Panc1 (cell line): ENCODE data around the gene CCDC157. TPM values are rescaled to one million over a fixed set of nuclear protein-coding genes. Genes with fewer than 3 reads are reported as not detected.
"Not testable (repeated sequence)": the region's sequence is repeated elsewhere in the genome, so short reads cannot be mapped to it uniquely, and the experiment has no call there.

Source experiments
- ATAC-seq: fragments of 200-7000 bp; cut with Tn5 transposase; 2 replicates; pipeline ENCODE4 v1.9.1; 2020; ENCODE audit warnings: mild to moderate bottlenecking, moderate library complexity
- BruUV-seq: library from RNA; stranded (reverse); fragments of 400-500 nt; replicated peaks from 2 replicates; lab custom pipeline; 2021; lab: Mats Ljungman, UMichigan
- CTCF ChIA-PET: fragments of 300-600 bp; sonication (Branson Sonifier 250); formaldehyde crosslinking; loops from one replicate; lab custom pipeline; 2022; ENCODE audit warnings: antibody characterized with exemption; lab: Charles Lee
- POLR2A ChIA-PET: fragments of 300-600 bp; sonication (Branson Sonifier 250); formaldehyde crosslinking; loops from one replicate; lab custom pipeline; 2022; ENCODE audit warnings: antibody characterized with exemption; lab: Charles Lee
- DNase-seq: peaks from one replicate; pipeline ENCODE4 v3.0.0-alpha.2; 2010; ENCODE audit warnings: low read depth, low spot score
- H3K27ac ChIP-seq: 2 replicates; pipeline ENCODE4 v1.5.1; 2011; ENCODE audit warnings: mild to moderate bottlenecking, low read length, inconsistent platforms
- H3K27me3 ChIP-seq: fragments of 200-500 bp; sonication (Bioruptor generic); 2 replicates; pipeline ENCODE4 v1.6.0; 2014; ENCODE audit warnings: low read length, inconsistent platforms; ENCODE audit not compliant: control insufficient read depth, insufficient read depth
- H3K36me3 ChIP-seq: fragments of 200-500 bp; sonication (Bioruptor generic); 2 replicates; pipeline ENCODE4 v1.5.1; 2014; ENCODE audit warnings: inconsistent platforms, mild to moderate bottlenecking, low read length, moderate library complexity; ENCODE audit not compliant: control insufficient read depth, insufficient read depth
- H3K4me1 ChIP-seq: 2 replicates; pipeline ENCODE4 v1.5.1; 2011; ENCODE audit warnings: inconsistent platforms, mild to moderate bottlenecking, low read length, moderate library complexity; ENCODE audit not compliant: control insufficient read depth, insufficient read depth
- H3K4me3 ChIP-seq, 2 experiments: 2 replicates each; pipeline ENCODE4 v1.5.1; 2011 to 2012; ENCODE audit warnings: low read depth in 2 of 2, low read length in 2 of 2, mild to moderate bottlenecking in 2 of 2, inconsistent platforms in 1 of 2, moderate library complexity in 1 of 2
- H3K9me3 ChIP-seq: fragments of 200-500 bp; sonication (Bioruptor generic); 2 replicates; pipeline ENCODE4 v1.5.1; 2014; ENCODE audit warnings: low read depth, mild to moderate bottlenecking, inconsistent platforms, low read length, moderate library complexity; ENCODE audit not compliant: control insufficient read depth, insufficient read depth
- CTCF ChIP-seq: fragments of 450-650 bp; IDR thresholded peaks from 2 replicates; pipeline ENCODE4 v1.5.1; 2017; ENCODE audit warnings: mild to moderate bottlenecking
- POLR2AphosphoS5 ChIP-seq: IDR thresholded peaks from 2 replicates; pipeline ENCODE4 v1.6.1; 2012; ENCODE audit warnings: mild to moderate bottlenecking, low read depth, low read length, moderate library complexity
- REST ChIP-seq, 2 experiments: IDR thresholded peaks; 2 replicates each; pipeline ENCODE4 v1.6.1; 2011 to 2012; ENCODE audit warnings: low read depth in 2 of 2, control low read depth in 1 of 2, low read length in 1 of 2, mild to moderate bottlenecking in 1 of 2, moderate library complexity in 1 of 2; ENCODE audit not compliant: insufficient read depth in 1 of 2
- SIN3A ChIP-seq: IDR thresholded peaks from 2 replicates; pipeline ENCODE4 v1.6.1; 2012; ENCODE audit warnings: low read depth, mild to moderate bottlenecking, low read length, moderate library complexity, borderline replicate concordance; ENCODE audit not compliant: insufficient read depth
- TCF7L2 ChIP-seq: IDR thresholded peaks from 2 replicates; pipeline ENCODE4 v1.6.1; 2011; ENCODE audit warnings: mild to moderate bottlenecking, low read depth, low read length, inconsistent platforms
- in situ Hi-C: cut with HindIII; loops from 2 replicates; pipeline ENCODE4 v1.10.0; 2016; ENCODE audit warnings: low sequenced_read_pairs, low pct_unique_long_range_greater_than_20kb
- intact Hi-C: fragments of 100-400 bp; cut with micrococcal nuclease; formaldehyde crosslinking; loops from one replicate; pipeline ENCODE4 v1.10.0; 2022; ENCODE audit not compliant: unreplicated experiment
- total RNA-seq: library from RNA; stranded (reverse); gene quantifications from one replicate; pipeline ENCODE4 v1.2.1, GENCODE V29; 2021; ENCODE audit not compliant: unreplicated experiment

Gene CCDC157
- total RNA-seq, 1 experiment from 2014 or later = 2.1 TPM

GRCh38 chr22:30400159-30400558, 43.4 kb downstream of the CCDC157 start:
- CTCF ChIA-PET = no interaction called here
- no peaks in the 10 kb centered on the region for H3K36me3 ChIP-seq
- H3K27ac ChIP-seq = no peak overlapping the region
- H3K27me3 ChIP-seq = no peaks in the 10 kb centered on the region
- DNase-seq = no peak
- no peaks in the 10 kb centered on the region for H3K9me3 ChIP-seq
- TF ChIP-seq SIN3A (no peak), REST (IDR thresholded peaks at IDR 0.05; ENCODE audit: insufficient read depth in 1 of 2, low read depth in 2 of 2, low read length in 1 of 2) (no peak)
- H3K4me3 ChIP-seq = no peak overlapping the region
- 0 out of 2 replicates have a peak, but pooled peaks cover 8% of the 10 kb centered on the region for H3K4me1 ChIP-seq
- ATAC-seq = no peak
- intact Hi-C loops = no loop called here
- no TSS peak for BruUV-seq
- POLR2A ChIA-PET = no interaction called here
- in situ Hi-C loops = no loop called here

GRCh38 chr22:30401024-30401423, 44.2 kb downstream of the CCDC157 start:
- H3K27me3 ChIP-seq, H3K36me3 ChIP-seq, intact Hi-C loops, BruUV-seq, ATAC-seq, H3K9me3 ChIP-seq, in situ Hi-C loops, H3K4me3 ChIP-seq, H3K4me1 ChIP-seq, DNase-seq, CTCF ChIA-PET, H3K27ac ChIP-seq, POLR2A ChIA-PET: not testable (repeated sequence)

GRCh38 chr22:30402028-30402765, 45.4 kb downstream of the CCDC157 start:
- TF ChIP-seq POLR2AphosphoS5 (no peak), CTCF (no peak), TCF7L2 (no peak), SIN3A (no peak), REST (IDR thresholded peaks at IDR 0.05; ENCODE audit: insufficient read depth in 1 of 2, low read depth in 2 of 2, low read length in 1 of 2) (no peak)
- Histone ChIP-seq H3K36me3 (no peaks in the 10 kb centered on the region), H3K27ac (no peak overlapping the region), H3K27me3 (no peaks in the 10 kb centered on the region), H3K9me3 (no peaks in the 10 kb centered on the region), H3K4me1 (0 out of 2 replicates have a peak, but pooled peaks cover 8% of the 10 kb centered on the region), H3K4me3 (no peak overlapping the region)
- in situ Hi-C loops (no loop called here), intact Hi-C loops (no loop called here)
- ATAC-seq = no peak
- no TSS peak for BruUV-seq
- POLR2A ChIA-PET = interaction anchor here (0.6 kb wide), 3 partner anchors 21 to 1990 kb away, joined by 3 to 4 read pairs (median 3); no protein-coding TSS in a partner anchor
- no peak for DNase-seq
- CTCF ChIA-PET = interaction anchor here (0.6 kb wide), 1 partner anchor 8 kb away, joined by 4 read pairs; no protein-coding TSS in a partner anchor

- in situ Hi-C loops, H3K4me3 ChIP-seq, H3K9me3 ChIP-seq, intact Hi-C loops, H3K27me3 ChIP-seq, H3K4me1 ChIP-seq, DNase-seq, H3K27ac ChIP-seq, CTCF ChIA-PET, BruUV-seq, ATAC-seq, H3K36me3 ChIP-seq: not testable (repeated sequence)
- POLR2A ChIA-PET = interaction anchor here (0.6 kb wide), 1 partner anchor 42 kb away, joined by 3 read pairs; no protein-coding TSS in a partner anchor
These were observed 45.9 kb downstream of the CCDC157 start for GRCh38 chr22:30402766-30403104.
